Naive thymus-derived CD4-positive, alpha-beta T cell (primary cell): ENCODE measurements around the gene DNPH1. TPM values are rescaled to one million over a fixed set of nuclear protein-coding genes. Genes with fewer than 3 reads are reported as not detected.

ENCODE experiments used
- ATAC-seq: fragments of 150-1000 bp; cut with Tn5 transposase; 2 replicates; pipeline ENCODE4 v1.10.0; 2021; ENCODE audit warnings: mild to moderate bottlenecking, moderate library complexity
- CTCF ChIA-PET: fragments of 350-600 bp; sonication (Branson Sonifier 250); formaldehyde crosslinking; loops from one replicate; lab custom pipeline; 2021; ENCODE audit warnings: antibody characterized with exemption; lab: Charles Lee
- POLR2A ChIA-PET: fragments of 350-600 bp; sonication (Branson Sonifier 250); formaldehyde crosslinking; loops from one replicate; lab custom pipeline; 2021; ENCODE audit warnings: antibody characterized with exemption, inconsistent platforms; lab: Charles Lee
- DNase-seq, 9 donors: peaks; one replicate each; pipeline versions ENCODE4 v3.0.0 to v3.0.0-alpha.2; 2020 to 2022; ENCODE audit warnings: mixed read lengths in 1 of 9
- H3K27ac ChIP-seq: one replicate; pipeline ENCODE4 v1.7.0; 2013; ENCODE audit warnings: mild to moderate bottlenecking, low read depth, low read length, moderate library complexity
- H3K27me3 ChIP-seq, 2 donors: one replicate each; pipeline ENCODE4 v1.7.0; 2013; ENCODE audit warnings: low read length in 2 of 2, mild to moderate bottlenecking in 2 of 2, moderate library complexity in 2 of 2; ENCODE audit not compliant: control insufficient read depth in 2 of 2, insufficient read depth in 2 of 2
- H3K36me3 ChIP-seq, 3 experiments: 1 replicate in 2 of 3; 2 replicates in 1 of 3; pipeline ENCODE4 v1.7.0; 2013; ENCODE audit warnings: low read length in 3 of 3, mild to moderate bottlenecking in 3 of 3, moderate library complexity in 1 of 3; ENCODE audit not compliant: insufficient read depth in 3 of 3, control insufficient read depth in 2 of 3
- H3K4me1 ChIP-seq, 2 donors: one replicate each; pipeline ENCODE4 v1.7.0; 2013; ENCODE audit warnings: low read length in 2 of 2, mild to moderate bottlenecking in 2 of 2, moderate library complexity in 1 of 2; ENCODE audit not compliant: control insufficient read depth in 2 of 2, insufficient read depth in 2 of 2
- H3K4me3 ChIP-seq: 2 replicates; pipeline ENCODE4 v1.7.0; 2013; ENCODE audit warnings: mild to moderate bottlenecking, low read length
- H3K9me3 ChIP-seq, 3 experiments: 1 replicate in 2 of 3; 2 replicates in 1 of 3; pipeline ENCODE4 v1.7.0; 2013; ENCODE audit warnings: low read length in 3 of 3; ENCODE audit not compliant: control insufficient read depth in 2 of 3
- H3K27ac Mint-ChIP-seq, 9 donors: one replicate each; pipeline ENCODE4 v1.8.0; 2020 to 2022; ENCODE audit warnings: mixed read lengths in 9 of 9, mild to moderate bottlenecking in 8 of 9, moderate library complexity in 5 of 9, inconsistent platforms in 2 of 9
- H3K27me3 Mint-ChIP-seq, 5 donors: one replicate each; pipeline ENCODE4 v1.8.0; 2021 to 2022; ENCODE audit warnings: mixed read lengths in 5 of 5, mild to moderate bottlenecking in 1 of 5
- H3K36me3 Mint-ChIP-seq, 5 donors: one replicate each; pipeline ENCODE4 v1.8.0; 2020 to 2022; ENCODE audit warnings: mixed read lengths in 5 of 5, mild to moderate bottlenecking in 3 of 5, inconsistent platforms in 1 of 5
- H3K4me1 Mint-ChIP-seq, 7 donors: one replicate each; pipeline ENCODE4 v1.8.0; 2020 to 2022; ENCODE audit warnings: mixed read lengths in 7 of 7, mild to moderate bottlenecking in 3 of 7, inconsistent platforms in 1 of 7
- H3K4me3 Mint-ChIP-seq, 10 donors: one replicate each; pipeline ENCODE4 v1.8.0; 2020 to 2022; ENCODE audit warnings: mild to moderate bottlenecking in 10 of 10, mixed read lengths in 10 of 10, moderate library complexity in 6 of 10, inconsistent platforms in 2 of 10
- H3K9me3 Mint-ChIP-seq, 11 donors: one replicate each; pipeline ENCODE4 v1.8.0; 2020 to 2022; ENCODE audit warnings: mixed read lengths in 11 of 11, mild to moderate bottlenecking in 4 of 11, inconsistent platforms in 1 of 11, moderate library complexity in 1 of 11
- intact Hi-C, 2 donors: fragments of 100-400 bp; cut with micrococcal nuclease; formaldehyde crosslinking; loops; one replicate each; pipeline ENCODE4 v1.15.1; 2023
- polyA plus RNA-seq, 2 donors: library from polyadenylated mRNA; unstranded; fragments of 300-500 nt; fragmentation: Illumina TruSeq; gene quantifications; one replicate each; pipeline ENCODE4 v1.2.3, GENCODE V29; 2021
- total RNA-seq, 6 experiments: library from RNA in 5 of 6; stranded (reverse) in 5 of 6; gene quantifications; 1 replicate in 5 of 6; 2 replicates in 1 of 6; pipeline ENCODE4 v1.2.3 and lab custom pipeline; 2021 to 2026

DNPH1 gene, protein sequence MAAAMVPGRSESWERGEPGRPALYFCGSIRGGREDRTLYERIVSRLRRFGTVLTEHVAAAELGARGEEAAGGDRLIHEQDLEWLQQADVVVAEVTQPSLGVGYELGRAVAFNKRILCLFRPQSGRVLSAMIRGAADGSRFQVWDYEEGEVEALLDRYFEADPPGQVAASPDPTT
- total RNA-seq: 10 to 100 TPM; 25.4 to 65.7 (median 33.9) TPM
- 100 to 1,000 TPM; 119 to 141 TPM for polyA plus RNA-seq
- total RNA-seq (lab: John Stamatoyannopoulos, UW): 10.0 reads per million, percentile 35 among the genes with 10 or more reads in this experiment

DNA sequence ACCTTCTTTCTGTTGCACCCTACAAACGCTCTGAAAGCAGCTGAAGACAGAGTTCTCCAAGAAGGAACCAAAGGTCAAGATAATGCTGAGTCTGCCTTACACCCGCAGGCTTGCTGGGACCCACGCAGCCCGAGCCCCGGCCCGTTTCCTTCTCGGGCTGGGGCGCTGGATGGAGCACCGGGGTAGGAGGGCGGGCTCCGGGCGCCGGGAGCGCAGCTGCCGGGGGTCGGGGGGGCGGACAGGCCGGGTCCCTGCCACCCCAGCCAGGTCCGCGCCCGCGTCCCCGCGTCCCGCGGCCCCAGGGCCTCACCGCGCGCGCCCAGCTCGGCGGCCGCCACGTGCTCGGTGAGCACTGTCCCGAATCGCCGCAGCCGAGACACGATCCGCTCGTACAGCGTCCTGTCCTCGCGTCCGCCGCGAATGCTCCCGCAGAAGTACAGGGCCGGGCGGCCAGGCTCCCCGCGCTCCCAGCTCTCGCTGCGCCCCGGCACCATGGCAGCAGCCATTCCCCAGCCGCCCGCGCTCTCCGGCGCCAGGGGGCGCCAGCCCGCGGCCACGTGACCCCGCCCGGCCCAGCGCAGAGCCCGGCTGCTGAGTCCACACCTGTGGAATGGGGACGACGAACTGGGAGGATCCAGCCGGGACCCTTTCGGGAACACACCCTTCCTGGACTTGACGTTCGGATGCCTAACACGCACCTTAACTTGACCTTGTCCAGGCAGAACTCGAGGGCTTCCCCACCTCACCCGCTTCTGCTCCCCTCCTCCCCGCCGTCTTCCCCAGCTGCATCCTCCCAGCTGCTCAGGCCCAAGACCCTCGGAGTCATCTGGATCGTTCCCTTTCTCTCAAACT, at the start of gene DNPH1:
DNPH1 (minus strand) TSS at position 531 of the 852 bp plus-strand sequence; CDS start at position 506, 25 bp downstream.
- H3K36me3 ChIP-seq: no peaks in the 10 kb centered on the region
- H3K4me1 Mint-ChIP-seq: peaks cover 28 to 48% (median 40%) of the 10 kb centered on the region in 7 donors
- CTCF ChIA-PET: interaction anchor here (0.6 to 2.5 kb wide), 14 partner anchors 9 to 373 kb away, joined by 3 to 8 read pairs (median 4); no protein-coding TSS in a partner anchor
- H3K27me3 ChIP-seq: no peaks in the 10 kb centered on the region
- peaks cover 0 to 17% (median 0%) of the 10 kb centered on the region in 5 donors for H3K36me3 Mint-ChIP-seq
- peak within 1 kb of the TSS; percentile 87 to 95 (median 91) for H3K4me3 Mint-ChIP-seq
- H3K4me1 ChIP-seq: peaks cover 5 to 24% of the 10 kb centered on the region in 2 donors
- peak within 1 kb of the TSS; percentile 92 to 98 (median 95) for H3K27ac Mint-ChIP-seq
- no peaks in the 10 kb centered on the region for H3K9me3 ChIP-seq
- H3K27ac ChIP-seq: peak within 1 kb of the TSS; percentile 88
- H3K9me3 Mint-ChIP-seq: peaks cover 0 to 3% (median 0%) of the 10 kb centered on the region in 11 donors
- H3K4me3 ChIP-seq: peak within 1 kb of the TSS; percentile 53
- peak; percentile 84 for ATAC-seq
- H3K27me3 Mint-ChIP-seq: peaks cover 0 to 16% (median 0%) of the 10 kb centered on the region in 5 donors
- intact Hi-C loops: loop anchor here (1.0 to 10.0 kb wide), 8 partner anchors 18 to 1494 kb away; partner anchors contain the start of genes CNPY3 (in 1 of the 2), SRF (in 1 of the 2), TFEB (in 1 of the 2) and ZNF318 (in 1 of the 2)
- peak; percentile 65 to 91 (median 81) for DNase-seq
- POLR2A ChIA-PET: interaction anchor here (0.9 to 2.3 kb wide), 11 partner anchors 13 to 400 kb away, joined by 3 to 9 read pairs (median 4); partner anchors contain the start of genes CRIP3, CUL9, GTPBP2 and KLHDC3

GRCh38 chr6:43278524-43279078, 49.3 kb upstream of the DNPH1 start:
- peaks cover 0 to 6% of the 10 kb centered on the region in 2 donors for H3K4me1 ChIP-seq
- H3K4me3 ChIP-seq: no peak overlapping the region
- H3K27me3 ChIP-seq: no peaks in the 10 kb centered on the region
- H3K4me3 Mint-ChIP-seq: no peak overlapping the region
- peaks cover 0 to 4% (median 0%) of the 10 kb centered on the region in 5 donors for H3K36me3 Mint-ChIP-seq
- H3K36me3 ChIP-seq: no peaks in the 10 kb centered on the region
- intact Hi-C loops: loop anchor here in 1 of 2 donors (5.0 kb wide), 1 partner anchor 106 kb away; the partner anchor contains the start of gene SRF
- DNase-seq (no peak), ATAC-seq (no peak)
- peaks cover 5 to 19% (median 5%) of the 10 kb centered on the region in 7 donors for H3K4me1 Mint-ChIP-seq
- H3K27ac Mint-ChIP-seq: no peak overlapping the region
- H3K27me3 Mint-ChIP-seq: peaks cover 11 to 69% (median 18%) of the 10 kb centered on the region in 5 donors
- ChIA-PET POLR2A (interaction anchor here (0.6 kb wide), 1 partner anchor 92 kb away, joined by 3 read pairs; no protein-coding TSS in a partner anchor), CTCF (no interaction called here)
- no peak overlapping the region for H3K27ac ChIP-seq
- H3K9me3 Mint-ChIP-seq: peaks cover 0 to 2% (median 0%) of the 10 kb centered on the region in 11 donors
- H3K9me3 ChIP-seq: no peaks in the 10 kb centered on the region

DNA sequence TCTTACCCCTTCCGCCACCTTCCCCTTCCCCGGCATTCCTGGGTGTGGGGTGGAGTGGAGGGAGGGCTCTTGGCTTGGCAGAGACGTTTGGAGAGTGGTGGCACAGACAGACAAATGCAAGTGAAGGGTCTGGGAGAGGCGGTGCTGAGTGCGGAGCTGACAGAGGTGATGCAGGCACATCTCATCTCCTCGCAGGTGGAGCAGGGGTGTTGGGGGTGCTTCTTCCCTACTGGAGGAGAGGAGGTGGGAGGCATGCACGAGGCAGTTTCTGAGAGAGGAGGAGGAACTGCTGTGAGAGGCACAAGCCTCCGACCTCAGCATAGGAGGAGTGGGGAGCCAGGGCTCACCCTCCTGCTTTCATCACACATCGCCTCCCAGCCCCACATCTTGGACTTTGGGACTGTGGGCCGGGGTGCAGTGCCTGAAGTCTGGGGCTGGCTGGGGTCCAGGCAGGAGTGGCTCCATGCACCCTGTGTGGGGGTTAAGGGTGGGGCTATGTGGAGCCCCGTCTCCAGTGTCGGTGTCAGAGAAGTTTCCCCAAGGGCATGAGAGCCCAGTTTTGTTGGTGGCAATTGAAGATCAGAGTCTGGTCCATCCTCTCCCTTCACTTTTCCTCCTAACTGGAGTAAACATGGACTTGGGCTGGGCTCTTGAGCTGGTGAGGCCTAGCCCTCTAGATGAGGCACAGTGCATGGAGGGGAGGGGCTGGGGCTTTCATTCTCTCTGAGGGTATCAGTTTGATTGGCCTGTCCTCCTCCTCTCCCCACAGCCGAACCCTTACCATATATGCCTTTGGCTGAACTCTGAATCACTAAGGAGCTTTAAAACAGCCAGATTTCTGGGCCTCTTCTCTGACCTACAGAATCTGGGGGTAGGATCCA, 48.6 kb upstream of the DNPH1 start:
- H3K27ac ChIP-seq: no peak overlapping the region
- CTCF ChIA-PET: no interaction called here
- DNase-seq (no peak), ATAC-seq (no peak)
- H3K9me3 ChIP-seq: no peaks in the 10 kb centered on the region
- H3K27me3 Mint-ChIP-seq: peaks cover 11 to 76% (median 18%) of the 10 kb centered on the region in 5 donors
- no peak overlapping the region for H3K4me3 ChIP-seq
- intact Hi-C loops: loop anchor here in 1 of 2 donors (5.0 kb wide), 1 partner anchor 106 kb away; the partner anchor contains the start of gene SRF
- H3K36me3 ChIP-seq: no peaks in the 10 kb centered on the region
- no peaks in the 10 kb centered on the region for H3K27me3 ChIP-seq
- POLR2A ChIA-PET: no interaction called here
- peak overlapping the region in 1 of 9 donors; percentile 32 for H3K27ac Mint-ChIP-seq
- H3K4me3 Mint-ChIP-seq: peak overlapping the region in 1 of 10 donors; percentile 73
- H3K4me1 ChIP-seq: peaks cover 0 to 6% of the 10 kb centered on the region in 2 donors
- peaks cover 0 to 2% (median 0%) of the 10 kb centered on the region in 11 donors for H3K9me3 Mint-ChIP-seq
- H3K36me3 Mint-ChIP-seq: peaks cover 0 to 4% (median 0%) of the 10 kb centered on the region in 5 donors
- H3K4me1 Mint-ChIP-seq: peaks cover 5 to 22% (median 5%) of the 10 kb centered on the region in 7 donors

GRCh38 chr6:43277306-43277642, 48.0 kb upstream of the DNPH1 start:
- H3K4me3 ChIP-seq: no peak overlapping the region
- Mint-ChIP-seq H3K9me3 (peaks cover 0 to 2% (median 0%) of the 10 kb centered on the region in 11 donors), H3K4me3 (peak overlapping the region in 8 of 10 donors; percentile 59 to 95 (median 85)), H3K27me3 (peaks cover 6 to 76% (median 15%) of the 10 kb centered on the region in 5 donors), H3K4me1 (peaks cover 5 to 22% (median 5%) of the 10 kb centered on the region in 7 donors), H3K27ac (peak overlapping the region in 1 of 9 donors; percentile 32), H3K36me3 (peaks cover 0 to 4% (median 0%) of the 10 kb centered on the region in 5 donors)
- H3K27me3 ChIP-seq: no peaks in the 10 kb centered on the region
- H3K4me1 ChIP-seq: peaks cover 0 to 6% of the 10 kb centered on the region in 2 donors
- no peaks in the 10 kb centered on the region for H3K9me3 ChIP-seq
- DNase-seq (no peak), ATAC-seq (no peak)
- no peak overlapping the region for H3K27ac ChIP-seq
- intact Hi-C loops: loop anchor here in 1 of 2 donors (5.0 kb wide), 1 partner anchor 105 kb away; the partner anchor contains the start of gene SRF
- ChIA-PET CTCF (no interaction called here), POLR2A (no interaction called here)
- no peaks in the 10 kb centered on the region for H3K36me3 ChIP-seq

GRCh38 chr6:43276577-43277305, 47.5 kb upstream of the DNPH1 start:
- Histone ChIP-seq H3K9me3 (no peaks in the 10 kb centered on the region), H3K27ac (no peak overlapping the region), H3K36me3 (no peaks in the 10 kb centered on the region), H3K4me1 (peaks cover 0 to 6% of the 10 kb centered on the region in 2 donors), H3K4me3 (peak overlapping the region; percentile 40), H3K27me3 (no peaks in the 10 kb centered on the region)
- H3K9me3 Mint-ChIP-seq: peaks cover 0 to 2% (median 0%) of the 10 kb centered on the region in 11 donors
- H3K4me3 Mint-ChIP-seq: peak overlapping the region; percentile 23 to 95 (median 85)
- DNase-seq: no peak
- H3K27ac Mint-ChIP-seq: peak overlapping the region in 2 of 9 donors; percentile 28 to 79
- H3K4me1 Mint-ChIP-seq: peaks cover 5 to 20% (median 5%) of the 10 kb centered on the region in 7 donors
- peaks cover 5 to 76% (median 13%) of the 10 kb centered on the region in 5 donors for H3K27me3 Mint-ChIP-seq
- intact Hi-C loops: loop anchor here in 1 of 2 donors (1.0 to 5.0 kb wide), 2 partner anchors 47 to 104 kb away; partner anchors contain the start of genes DNPH1 and SRF
- CTCF ChIA-PET: no interaction called here
- H3K36me3 Mint-ChIP-seq: peaks cover 0 to 4% (median 0%) of the 10 kb centered on the region in 5 donors
- POLR2A ChIA-PET: no interaction called here
- ATAC-seq: no peak
